GM12878 (cell line): ENCODE results near the gene SPATA3. TPM values are rescaled to one million over a fixed set of nuclear protein-coding genes. Genes with fewer than 3 reads are reported as not detected.

Source experiments
- ATAC-seq: fragments of 200-7000 bp; cut with Tn5 transposase; 3 replicates; pipeline ENCODE4 v1.9.1; 2020; ENCODE audit warnings: mild to moderate bottlenecking, moderate library complexity
- BruUV-seq: library from RNA; stranded (reverse); fragments of 400-500 nt; replicated peaks from 2 replicates; lab custom pipeline; 2021; lab: Mats Ljungman, UMichigan
- CTCF ChIA-PET: fragments of 300-600 bp; sonication (Branson Sonifier 250); formaldehyde crosslinking; extraction: SDS; loops from one replicate; lab custom pipeline; 2021; ENCODE audit warnings: inconsistent platforms; lab: Yijun Ruan, JAX
- POLR2A ChIA-PET: fragments of 350-600 bp; formaldehyde crosslinking; extraction: SDS; loops from one replicate; lab custom pipeline; 2021; ENCODE audit warnings: inconsistent platforms; lab: Charles Lee
- RAD21 ChIA-PET: fragments of 300-600 bp; sonication (Branson Sonifier 250); formaldehyde crosslinking; loops from one replicate; lab custom pipeline; 2023; ENCODE audit warnings: antibody characterized with exemption; ENCODE audit not compliant: unreplicated experiment; lab: Charles Lee
- SMC1A ChIA-PET: fragments of 300-600 bp; sonication (Branson Sonifier 250); formaldehyde crosslinking; loops from one replicate; lab custom pipeline; 2023; ENCODE audit not compliant: unreplicated experiment, uncharacterized antibody; lab: Charles Lee
- DNase-seq: peaks from one replicate; pipeline ENCODE4 v3.0.0-alpha.2; 2011; ENCODE audit warnings: low read depth, low spot score
- FAIRE-seq: peaks from 3 replicates; lab custom pipeline; 2011; peaks lifted over from hg19 to GRCh38; lab: Jason Lieb, UNC
- H2AFZ ChIP-seq: 2 replicates; pipeline ENCODE4 v1.6.0; 2011; ENCODE audit warnings: low read depth, low read length, control low read depth; ENCODE audit not compliant: control insufficient read depth
- H3K27ac ChIP-seq: 2 replicates; pipeline ENCODE4 v1.5.1; 2011; ENCODE audit warnings: control low read depth; ENCODE audit not compliant: control insufficient read depth, insufficient read depth
- H3K27me3 ChIP-seq, 2 experiments: replicated peaks in 1 of 2; 2 replicates each; pipeline versions ENCODE4 v1.6.0 to v1.6.1; 2011; ENCODE audit warnings: low read length in 1 of 2; ENCODE audit not compliant: control insufficient read depth in 2 of 2, insufficient read depth in 2 of 2
- H3K36me3 ChIP-seq, 2 experiments: 2 replicates each; pipeline ENCODE4 v1.5.1; 2011; ENCODE audit warnings: low read length in 1 of 2; ENCODE audit not compliant: control insufficient read depth in 2 of 2, insufficient read depth in 2 of 2
- H3K4me1 ChIP-seq: 2 replicates; pipeline ENCODE4 v1.6.1; 2011; ENCODE audit warnings: mild to moderate bottlenecking, low read length, moderate library complexity, mixed read lengths; ENCODE audit not compliant: control insufficient read depth, insufficient read depth
- H3K4me2 ChIP-seq: 2 replicates; pipeline ENCODE4 v1.6.0; 2011; ENCODE audit warnings: control low read depth; ENCODE audit not compliant: control insufficient read depth, insufficient read depth
- H3K4me3 ChIP-seq: fragments of 200-600 bp; sonication (generic); 2 replicates; pipeline ENCODE4 v1.5.1; 2016
- H3K79me2 ChIP-seq: 2 replicates; pipeline ENCODE4 v1.6.0; 2011; ENCODE audit warnings: low read length; ENCODE audit not compliant: control insufficient read depth, insufficient read depth
- H3K9ac ChIP-seq: 2 replicates; pipeline ENCODE4 v1.8.0; 2011; ENCODE audit warnings: low read length, control low read depth, mixed read lengths; ENCODE audit not compliant: control insufficient read depth, insufficient read depth
- H3K9me3 ChIP-seq: replicated peaks from 3 replicates; pipeline ENCODE4 v1.5.1; 2011; ENCODE audit warnings: mild to moderate bottlenecking, low read length; ENCODE audit not compliant: control insufficient read depth, insufficient read depth
- H4K20me1 ChIP-seq: 2 replicates; pipeline ENCODE4 v1.6.0; 2011; ENCODE audit not compliant: control insufficient read depth, insufficient read depth
- CREM ChIP-seq: IDR thresholded peaks from 2 replicates; pipeline ENCODE4 v1.6.1; 2014; ENCODE audit warnings: antibody characterized with exemption, low read depth
- IKZF2 ChIP-seq, 2 experiments: fragments of 450-650 bp; IDR thresholded peaks; 2 replicates each; pipeline ENCODE4 v1.6.1; 2017; ENCODE audit warnings: mild to moderate bottlenecking in 2 of 2, moderate library complexity in 2 of 2
- KLF5 ChIP-seq: fragments of 450-650 bp; IDR thresholded peaks from 2 replicates; pipeline ENCODE4 v1.6.1; 2014; ENCODE audit warnings: mild to moderate bottlenecking; ENCODE audit not compliant: partially characterized antibody
- MXI1 ChIP-seq: fragments of 150-350 bp; IDR thresholded peaks from 2 replicates; pipeline ENCODE4 v1.6.1; 2011; ENCODE audit warnings: low read depth, mild to moderate bottlenecking, inconsistent platforms, low read length, improper control_type of control experiment
- NFXL1 ChIP-seq: fragments of 450-650 bp; IDR thresholded peaks from 2 replicates; pipeline ENCODE4 v1.6.1; 2017; ENCODE audit warnings: antibody characterized with exemption, mild to moderate bottlenecking, borderline replicate concordance
- SMARCA5 ChIP-seq: fragments of 450-650 bp; IDR thresholded peaks from 2 replicates; pipeline ENCODE4 v1.6.1; 2017; ENCODE audit warnings: mild to moderate bottlenecking
- WGBS: methylation state at CpG from one replicate; pipeline ENCODE4 v1.1.6; 2016; ENCODE audit warnings: low lambda C conversion rate; ENCODE audit not compliant: insufficient replicate concordance, insufficient coverage; ENCODE audit errors: missing lambda C conversion rate; 5-methylcytosine and 5-hydroxymethylcytosine counted together
- in situ Hi-C: fragments of 300-500 bp; cut with MboI; formaldehyde crosslinking; loops from 9 replicates; pipeline ENCODE4 v1.14.3; 2018; ENCODE audit warnings: mixed read lengths
- intact Hi-C: fragments of 100-400 bp; cut with micrococcal nuclease; formaldehyde crosslinking; loops from one replicate; pipeline ENCODE4 v1.14.2; 2022; ENCODE audit not compliant: unreplicated experiment
- polyA plus RNA-seq, 11 experiments: library from polyadenylated mRNA; depleted of rRNA in 4 of 11; unstranded in 6 of 11; stranded (reverse) in 5 of 11; fragments of >200 nt; fragmentation: Nextera tagmentation in 4 of 11; fragmentation: Illumina TruSeq in 1 of 11; extraction: Ambion mirVana in 4 of 11; extraction: Trizol in 1 of 11; gene quantifications; 1 replicate in 1 of 11; 2 replicates in 10 of 11; pipeline versions ENCODE4 v1.2.1 to v1.2.3, GENCODE V29; 2011 to 2016; ENCODE audit warnings: inconsistent platforms in 2 of 11, missing spikeins in 2 of 11, low read depth in 1 of 11
- total RNA-seq, 4 experiments: library from RNA; depleted of rRNA in 3 of 4; stranded (reverse); fragments of >200 nt in 3 of 4; fragmentation: Illumina TruSeq in 1 of 4; extraction: Trizol in 1 of 4; gene quantifications; 2 replicates each; pipeline versions ENCODE4 v1.2.1 to v1.2.3, GENCODE V29; 2013 to 2021
- TF ChIP-seq, protein P1 (sequence below): IDR thresholded peaks from 2 replicates; pipeline ENCODE4 v1.6.1; 2012; ENCODE audit warnings: low read depth, low read length, improper control_type of control experiment
- TF ChIP-seq, protein P2 (sequence below): fragments of 150-350 bp; IDR thresholded peaks from 2 replicates; pipeline ENCODE4 v1.6.1; 2016; ENCODE audit warnings: low read depth, low read length
- TF ChIP-seq, protein P3 (sequence below): IDR thresholded peaks from 2 replicates; pipeline ENCODE4 v1.6.1; 2011; ENCODE audit warnings: low read depth, low read length, improper control_type of control experiment, borderline replicate concordance
- TF ChIP-seq, protein P4 (sequence below): IDR thresholded peaks from 2 replicates; pipeline ENCODE4 v1.6.1; 2011; ENCODE audit warnings: low read depth, mild to moderate bottlenecking, low read length, moderate library complexity, borderline replicate concordance; ENCODE audit errors: extremely low read depth
- TF ChIP-seq, protein P5 (sequence below): fragments of 450-650 bp; IDR thresholded peaks from 2 replicates; pipeline ENCODE4 v1.6.1; 2017; ENCODE audit warnings: mild to moderate bottlenecking, low read depth, inconsistent platforms; ENCODE audit not compliant: poor library complexity, severe bottlenecking

SPATA3 gene
- total and polyA plus RNA-seq, 10 of the 15 experiments (the other 5 are each of a cell fraction or from before 2014, with no cell fraction given), result not detected

DNA sequence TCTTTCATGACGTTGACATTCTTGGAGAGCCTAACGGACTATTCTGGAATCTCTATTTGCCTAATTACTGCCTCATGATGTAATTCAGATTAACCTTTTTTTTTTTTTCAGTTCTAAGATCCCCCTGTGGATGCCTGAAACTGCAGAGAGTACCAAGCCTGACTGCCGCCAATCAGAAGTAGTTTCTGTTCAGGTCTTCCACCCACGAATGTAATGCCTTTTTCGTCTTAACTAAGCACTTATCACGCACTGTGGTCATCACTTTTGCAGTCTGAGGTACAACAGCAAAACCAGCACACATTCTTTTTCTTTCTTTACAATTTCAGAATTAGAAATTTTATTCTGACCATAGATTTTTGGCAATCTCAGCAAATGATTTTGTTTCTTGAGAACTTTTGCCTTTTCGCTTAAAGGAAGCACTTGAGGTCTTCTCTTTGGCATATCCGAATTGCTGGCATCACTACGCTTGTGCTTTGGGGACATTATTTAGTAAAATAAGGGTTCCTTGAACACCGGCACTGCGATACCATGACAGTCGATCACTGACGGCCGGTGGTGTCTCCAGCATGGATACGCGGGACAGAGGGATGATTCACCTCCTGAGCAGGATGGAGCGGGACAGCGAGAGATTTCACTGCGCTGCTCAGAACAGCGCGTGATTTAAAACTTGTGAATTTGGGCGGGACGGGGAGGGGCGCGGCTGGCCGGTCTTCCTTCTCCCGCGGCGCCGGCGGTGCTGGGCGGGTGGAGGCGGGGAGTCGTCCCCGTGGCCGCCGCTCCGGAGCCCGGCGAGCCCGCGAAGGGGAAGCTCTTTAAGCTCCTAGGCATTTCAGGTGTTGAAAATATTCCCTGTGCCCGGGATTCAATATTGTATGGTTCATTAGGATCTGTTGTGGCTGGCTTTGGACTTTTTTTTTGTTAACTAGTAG, 38.8 kb upstream of the SPATA3 start:
- H3K27ac ChIP-seq, result peak overlapping the region; percentile 99
- ChIA-PET CTCF (interaction anchor here (0.6 to 28.4 kb wide), 8 partner anchors 9 to 43 kb away, joined by 3 to 372 read pairs (median 5); no protein-coding TSS in a partner anchor), POLR2A (interaction anchor here (0.6 to 17.2 kb wide), 9 partner anchors 9 to 436 kb away, joined by 3 to 192 read pairs (median 10); no protein-coding TSS in a partner anchor), SMC1A (interaction anchor here (1.0 to 21.6 kb wide), 7 partner anchors 10 to 61 kb away, joined by 4 to 411 read pairs (median 22); partner anchors contain the start of gene GPR55), RAD21 (interaction anchor here (0.8 to 22.2 kb wide), 11 partner anchors 8 to 40 kb away, joined by 3 to 400 read pairs (median 6); partner anchors contain the start of gene GPR55)
- H2AFZ ChIP-seq, result peak overlapping the region; percentile 41; the same call in 1 of the 2 replicates
- intact Hi-C loops, result loop anchor here (1.0 to 10.0 kb wide), 3 partner anchors 17 to 372 kb away; no protein-coding TSS in a partner anchor
- H3K4me1 ChIP-seq, result peaks cover 54% of the 10 kb centered on the region
- peak overlapping the region; percentile 99 for H3K9ac ChIP-seq
- H3K27me3 ChIP-seq, result no peaks in the 10 kb centered on the region
- BruUV-seq, result TSS peak; percentile 87
- DNase-seq (peak; percentile 91), FAIRE-seq (peak; percentile 96), ATAC-seq (peak; percentile 79)
- 1% methylated on average over 43 of the region's 43 CpGs for WGBS
- H4K20me1 ChIP-seq, result no peaks in the 10 kb centered on the region
- H3K79me2 ChIP-seq, result peaks cover 41% of the 10 kb centered on the region
- peaks cover 5 to 6% of the 10 kb centered on the region in 2 experiments for H3K36me3 ChIP-seq
- H3K4me3 ChIP-seq, result peak overlapping the region; percentile 72
- no peaks in the 10 kb centered on the region; the same call in 2 of the 3 replicates for H3K9me3 ChIP-seq
- in situ Hi-C loops, result loop anchor here (10.0 kb wide), 1 partner anchor 292 kb away; no protein-coding TSS in a partner anchor
- H3K4me2 ChIP-seq, result peak overlapping the region; percentile 93
- TF ChIP-seq SMARCA5 (peak; percentile 41; the same call in 1 of the 2 replicates), CREM (peak; percentile 85), NFXL1 (no peak), MXI1 (0 out of 2 replicates have a peak, but pooled peaks have one; percentile 59), KLF5 (peak; percentile 31), IKZF2 (IDR thresholded peaks at IDR 0.05) (peak; percentile 81 to 88; a peak in 3 of 4 replicates)
- TF ChIP-seq, protein P1, sequence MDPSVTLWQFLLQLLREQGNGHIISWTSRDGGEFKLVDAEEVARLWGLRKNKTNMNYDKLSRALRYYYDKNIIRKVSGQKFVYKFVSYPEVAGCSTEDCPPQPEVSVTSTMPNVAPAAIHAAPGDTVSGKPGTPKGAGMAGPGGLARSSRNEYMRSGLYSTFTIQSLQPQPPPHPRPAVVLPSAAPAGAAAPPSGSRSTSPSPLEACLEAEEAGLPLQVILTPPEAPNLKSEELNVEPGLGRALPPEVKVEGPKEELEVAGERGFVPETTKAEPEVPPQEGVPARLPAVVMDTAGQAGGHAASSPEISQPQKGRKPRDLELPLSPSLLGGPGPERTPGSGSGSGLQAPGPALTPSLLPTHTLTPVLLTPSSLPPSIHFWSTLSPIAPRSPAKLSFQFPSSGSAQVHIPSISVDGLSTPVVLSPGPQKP, result no peak
- TF ChIP-seq, protein P2, sequence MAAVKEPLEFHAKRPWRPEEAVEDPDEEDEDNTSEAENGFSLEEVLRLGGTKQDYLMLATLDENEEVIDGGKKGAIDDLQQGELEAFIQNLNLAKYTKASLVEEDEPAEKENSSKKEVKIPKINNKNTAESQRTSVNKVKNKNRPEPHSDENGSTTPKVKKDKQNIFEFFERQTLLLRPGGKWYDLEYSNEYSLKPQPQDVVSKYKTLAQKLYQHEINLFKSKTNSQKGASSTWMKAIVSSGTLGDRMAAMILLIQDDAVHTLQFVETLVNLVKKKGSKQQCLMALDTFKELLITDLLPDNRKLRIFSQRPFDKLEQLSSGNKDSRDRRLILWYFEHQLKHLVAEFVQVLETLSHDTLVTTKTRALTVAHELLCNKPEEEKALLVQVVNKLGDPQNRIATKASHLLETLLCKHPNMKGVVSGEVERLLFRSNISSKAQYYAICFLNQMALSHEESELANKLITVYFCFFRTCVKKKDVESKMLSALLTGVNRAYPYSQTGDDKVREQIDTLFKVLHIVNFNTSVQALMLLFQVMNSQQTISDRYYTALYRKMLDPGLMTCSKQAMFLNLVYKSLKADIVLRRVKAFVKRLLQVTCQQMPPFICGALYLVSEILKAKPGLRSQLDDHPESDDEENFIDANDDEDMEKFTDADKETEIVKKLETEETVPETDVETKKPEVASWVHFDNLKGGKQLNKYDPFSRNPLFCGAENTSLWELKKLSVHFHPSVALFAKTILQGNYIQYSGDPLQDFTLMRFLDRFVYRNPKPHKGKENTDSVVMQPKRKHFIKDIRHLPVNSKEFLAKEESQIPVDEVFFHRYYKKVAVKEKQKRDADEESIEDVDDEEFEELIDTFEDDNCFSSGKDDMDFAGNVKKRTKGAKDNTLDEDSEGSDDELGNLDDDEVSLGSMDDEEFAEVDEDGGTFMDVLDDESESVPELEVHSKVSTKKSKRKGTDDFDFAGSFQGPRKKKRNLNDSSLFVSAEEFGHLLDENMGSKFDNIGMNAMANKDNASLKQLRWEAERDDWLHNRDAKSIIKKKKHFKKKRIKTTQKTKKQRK, result no peak
- TF ChIP-seq, protein P3, sequence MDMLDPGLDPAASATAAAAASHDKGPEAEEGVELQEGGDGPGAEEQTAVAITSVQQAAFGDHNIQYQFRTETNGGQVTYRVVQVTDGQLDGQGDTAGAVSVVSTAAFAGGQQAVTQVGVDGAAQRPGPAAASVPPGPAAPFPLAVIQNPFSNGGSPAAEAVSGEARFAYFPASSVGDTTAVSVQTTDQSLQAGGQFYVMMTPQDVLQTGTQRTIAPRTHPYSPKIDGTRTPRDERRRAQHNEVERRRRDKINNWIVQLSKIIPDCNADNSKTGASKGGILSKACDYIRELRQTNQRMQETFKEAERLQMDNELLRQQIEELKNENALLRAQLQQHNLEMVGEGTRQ, result no peak
- TF ChIP-seq, protein P4, sequence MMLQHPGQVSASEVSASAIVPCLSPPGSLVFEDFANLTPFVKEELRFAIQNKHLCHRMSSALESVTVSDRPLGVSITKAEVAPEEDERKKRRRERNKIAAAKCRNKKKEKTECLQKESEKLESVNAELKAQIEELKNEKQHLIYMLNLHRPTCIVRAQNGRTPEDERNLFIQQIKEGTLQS, result no peak
- TF ChIP-seq, protein P5, sequence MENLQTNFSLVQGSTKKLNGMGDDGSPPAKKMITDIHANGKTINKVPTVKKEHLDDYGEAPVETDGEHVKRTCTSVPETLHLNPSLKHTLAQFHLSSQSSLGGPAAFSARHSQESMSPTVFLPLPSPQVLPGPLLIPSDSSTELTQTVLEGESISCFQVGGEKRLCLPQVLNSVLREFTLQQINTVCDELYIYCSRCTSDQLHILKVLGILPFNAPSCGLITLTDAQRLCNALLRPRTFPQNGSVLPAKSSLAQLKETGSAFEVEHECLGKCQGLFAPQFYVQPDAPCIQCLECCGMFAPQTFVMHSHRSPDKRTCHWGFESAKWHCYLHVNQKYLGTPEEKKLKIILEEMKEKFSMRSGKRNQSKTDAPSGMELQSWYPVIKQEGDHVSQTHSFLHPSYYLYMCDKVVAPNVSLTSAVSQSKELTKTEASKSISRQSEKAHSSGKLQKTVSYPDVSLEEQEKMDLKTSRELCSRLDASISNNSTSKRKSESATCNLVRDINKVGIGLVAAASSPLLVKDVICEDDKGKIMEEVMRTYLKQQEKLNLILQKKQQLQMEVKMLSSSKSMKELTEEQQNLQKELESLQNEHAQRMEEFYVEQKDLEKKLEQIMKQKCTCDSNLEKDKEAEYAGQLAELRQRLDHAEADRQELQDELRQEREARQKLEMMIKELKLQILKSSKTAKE, result peak; percentile 89
